HS-27A (cell line): Measurements from ENCODE around the gene CLDN7.

Experiments
- DNase-seq: peaks from one replicate; pipeline ENCODE4 v3.0.0-alpha.2; 2012; ENCODE audit warnings: low read depth, missing footprints

Gene CLDN7

DNA sequence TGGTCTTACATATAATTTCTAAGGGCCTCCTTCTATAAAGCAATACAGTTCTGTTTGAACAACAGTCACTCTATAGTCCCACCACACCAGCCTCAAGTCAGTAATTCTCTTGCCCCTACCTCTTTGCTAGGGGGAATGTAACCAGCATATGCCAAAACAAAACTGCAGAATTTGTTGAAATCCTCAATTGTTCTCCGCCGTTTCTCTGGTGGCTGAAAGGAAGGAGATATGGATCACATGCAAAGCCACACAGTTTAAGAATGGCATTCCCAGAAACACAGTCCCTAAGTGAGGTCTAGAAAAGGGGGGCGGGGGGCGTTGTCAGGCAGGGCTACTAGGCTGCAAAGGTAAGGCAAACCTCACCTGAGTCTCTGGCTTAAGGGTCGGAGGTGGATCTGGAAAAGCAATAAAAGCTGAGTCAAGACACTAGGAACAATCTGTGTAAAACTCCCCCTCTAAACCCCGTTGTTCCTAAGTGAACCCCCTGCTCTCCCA, 25.0 kb downstream of the CLDN7 start:
- no peak for DNase-seq

DNA sequence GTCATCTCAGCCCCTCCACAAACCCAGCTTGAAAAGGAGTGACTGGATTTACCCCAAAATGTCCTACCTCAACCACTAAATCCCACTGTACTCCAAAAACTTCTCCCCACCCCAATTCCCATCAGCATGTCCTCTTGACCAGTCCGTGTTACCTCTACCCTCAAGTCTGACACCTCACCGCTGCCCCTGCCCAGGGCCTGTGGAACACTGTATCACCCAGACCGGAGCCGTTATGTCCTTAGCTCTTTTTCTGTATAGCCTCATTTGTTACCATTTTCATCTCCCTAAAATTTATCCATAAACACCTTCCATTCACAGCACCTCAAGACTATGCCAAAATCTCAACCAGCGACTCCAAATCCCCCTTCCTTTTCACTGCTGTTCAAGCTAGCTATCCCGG, 25.5 kb downstream of the CLDN7 start:
- no peak for DNase-seq

DNA sequence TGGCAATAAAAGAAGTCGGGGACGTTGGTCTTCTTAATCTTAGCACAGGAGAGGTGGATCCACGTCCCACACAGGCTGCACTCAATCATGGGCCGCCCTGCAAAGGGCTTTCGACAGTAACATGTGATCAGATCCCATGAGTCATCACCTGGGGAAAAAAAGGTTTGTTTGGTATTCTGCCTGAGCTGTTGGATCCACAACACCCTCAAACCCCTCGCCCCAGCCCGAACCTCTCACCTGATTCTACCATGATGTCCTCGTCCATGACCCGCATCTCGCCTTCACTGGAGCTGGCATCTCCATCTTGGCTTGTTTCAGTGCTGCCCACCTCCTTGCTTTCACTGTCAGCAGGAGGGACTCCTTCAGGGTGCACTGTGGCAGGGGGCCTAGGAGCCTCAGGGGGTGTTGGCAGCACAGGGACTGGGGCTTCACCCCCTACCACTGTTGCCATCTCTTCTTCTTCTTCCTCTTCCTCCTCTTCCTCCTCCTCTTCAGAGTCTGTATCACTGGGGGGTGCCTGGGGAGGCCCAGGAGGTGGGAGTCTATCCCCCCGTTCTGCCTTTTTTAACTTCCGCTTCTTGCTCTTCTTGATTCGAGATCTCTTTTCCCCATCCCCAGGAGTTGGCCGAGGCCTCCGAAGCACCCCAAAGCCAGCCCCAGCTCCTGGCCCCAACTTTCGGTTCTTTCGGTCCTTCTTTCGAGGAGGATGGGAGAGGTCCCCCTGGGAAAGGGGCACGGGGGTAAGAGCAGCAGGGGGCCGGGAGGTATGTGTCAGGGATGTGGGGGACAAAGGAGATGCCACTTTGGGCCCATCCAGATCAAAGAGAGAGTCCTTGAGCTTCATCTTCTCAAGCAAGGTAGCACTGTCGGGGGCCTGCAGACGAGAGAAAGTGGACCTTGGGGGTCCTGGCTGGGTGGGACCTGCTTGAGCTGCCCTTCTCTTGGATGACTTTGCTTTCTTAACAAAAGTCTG, 26.3 kb downstream of the CLDN7 start:
- DNase-seq = no peak

DNA sequence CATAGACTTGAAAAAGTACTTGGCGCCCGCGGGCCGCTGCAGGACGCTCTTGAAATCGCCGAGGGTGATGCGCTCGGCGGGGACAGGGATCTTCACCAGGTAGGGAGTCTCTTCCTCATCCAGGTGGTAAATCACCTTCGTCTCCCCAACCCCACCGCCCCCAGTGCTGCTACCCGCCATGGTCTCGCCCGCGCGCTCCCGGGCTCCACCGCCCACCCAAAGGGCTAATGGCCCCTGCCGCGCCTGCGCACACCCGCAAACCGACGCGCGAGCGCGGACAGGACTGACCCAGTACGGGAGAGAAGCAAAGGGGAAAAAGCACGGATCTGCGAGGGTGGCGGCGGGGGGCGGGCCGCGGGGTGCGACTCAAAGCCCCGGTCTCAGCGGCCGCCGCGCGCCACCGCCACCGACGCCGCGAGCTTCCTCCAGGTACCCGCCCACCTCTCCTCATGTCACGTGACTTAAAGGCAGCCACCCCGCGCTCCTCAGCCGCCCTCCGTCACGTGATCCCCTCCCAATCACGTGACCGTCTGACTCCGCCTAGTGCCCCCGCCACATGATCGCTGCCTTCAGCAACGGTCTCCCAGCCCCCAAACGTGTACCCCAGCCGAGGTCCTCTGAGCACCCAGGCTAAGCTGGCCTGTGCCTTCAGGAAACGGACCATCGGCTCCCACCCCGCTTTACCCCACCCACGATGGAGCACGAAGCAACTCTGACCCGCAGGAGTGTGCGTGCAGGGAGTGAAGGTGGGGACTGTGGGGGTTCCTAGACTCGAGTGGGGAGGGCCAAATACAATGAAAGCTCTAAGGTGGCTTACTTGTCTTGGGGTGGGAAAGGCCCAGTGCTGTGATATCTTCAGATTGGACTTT, 28.0 kb downstream of the CLDN7 start, which contains the start of gene DVL2:
DVL2 (minus strand) TSS at position 435 of the 869 bp plus-strand sequence; CDS start at position 180, 255 bp downstream.
- no peak for DNase-seq

DNA sequence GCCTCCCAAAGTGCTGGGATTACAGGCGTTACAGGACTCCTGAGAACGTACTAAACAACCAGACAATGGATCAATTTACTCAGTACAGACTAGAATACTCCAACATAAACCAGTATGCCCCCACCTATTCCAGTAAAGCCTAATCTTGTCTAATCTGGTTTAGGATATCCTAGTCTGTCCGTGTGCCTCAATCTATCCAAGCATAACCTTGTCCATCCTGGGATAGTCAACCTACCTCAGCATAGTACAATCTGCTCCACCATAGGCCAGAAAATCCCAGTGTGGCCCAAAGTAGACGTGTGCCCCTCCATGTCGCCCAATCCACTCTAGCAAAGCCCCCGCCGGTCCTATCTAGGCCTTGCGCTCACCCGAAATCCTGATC, 28.6 kb downstream of the CLDN7 start:
- no peak for DNase-seq

DNA sequence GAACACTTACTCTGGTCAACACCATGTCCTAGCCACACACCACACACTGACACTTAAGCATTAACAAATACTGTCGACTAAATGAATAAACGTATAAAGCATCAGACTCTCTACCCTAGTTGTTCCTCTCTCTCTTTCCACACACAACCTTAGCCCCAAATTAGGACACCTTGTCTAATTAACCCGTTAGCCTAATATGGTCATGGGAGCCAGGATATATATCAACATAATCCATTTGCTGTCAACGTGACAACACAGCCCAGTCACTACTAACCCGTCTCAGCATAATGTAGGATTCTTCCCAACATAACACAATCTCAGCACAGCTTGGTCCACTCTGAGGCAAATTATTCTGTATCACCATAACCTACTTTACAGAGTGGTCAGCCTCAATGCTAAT, 30.2 kb downstream of the CLDN7 start:
- DNase-seq = no peak

DNA sequence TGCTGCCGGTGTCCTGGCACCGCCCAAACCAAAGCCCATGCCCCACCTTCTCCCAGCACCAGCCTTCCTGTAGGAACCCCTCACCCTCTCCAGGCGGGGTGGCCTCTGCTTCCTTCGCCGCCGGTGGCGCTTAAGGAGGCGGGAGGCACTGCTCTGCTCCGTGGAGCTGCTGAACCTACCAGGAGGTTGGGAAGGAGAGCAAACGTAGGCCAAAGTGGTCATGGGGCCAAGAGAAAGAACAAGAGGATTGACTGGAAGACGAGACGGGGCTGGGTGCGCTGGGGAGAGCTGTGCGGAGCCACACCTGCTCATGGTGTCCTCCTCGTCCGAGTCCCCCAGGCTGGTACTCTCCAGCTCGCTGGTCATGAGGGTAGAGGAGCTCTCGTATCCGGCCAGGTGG, 32.8 kb downstream of the CLDN7 start:
- no peak for DNase-seq

DNA sequence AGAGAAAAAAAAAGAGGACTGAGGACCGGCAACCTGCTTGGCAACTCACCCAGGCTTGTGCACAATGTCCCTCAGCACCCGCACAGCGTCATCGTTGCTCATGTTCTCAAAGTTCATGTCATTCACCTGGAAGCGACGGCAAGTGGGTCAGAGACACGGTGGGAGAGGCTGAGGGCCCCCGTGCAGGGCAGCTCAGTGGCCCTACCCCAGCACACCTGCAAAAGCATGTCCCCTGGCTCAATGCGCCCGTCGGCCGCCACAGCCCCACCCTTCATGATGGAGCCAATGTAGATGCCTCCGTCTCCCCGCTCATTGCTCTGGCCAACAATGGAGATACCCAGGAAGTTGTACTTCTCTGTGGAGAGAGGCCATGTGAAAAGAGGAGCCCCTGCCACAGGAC, 33.4 kb downstream of the CLDN7 start:
- DNase-seq = no peak

DNA sequence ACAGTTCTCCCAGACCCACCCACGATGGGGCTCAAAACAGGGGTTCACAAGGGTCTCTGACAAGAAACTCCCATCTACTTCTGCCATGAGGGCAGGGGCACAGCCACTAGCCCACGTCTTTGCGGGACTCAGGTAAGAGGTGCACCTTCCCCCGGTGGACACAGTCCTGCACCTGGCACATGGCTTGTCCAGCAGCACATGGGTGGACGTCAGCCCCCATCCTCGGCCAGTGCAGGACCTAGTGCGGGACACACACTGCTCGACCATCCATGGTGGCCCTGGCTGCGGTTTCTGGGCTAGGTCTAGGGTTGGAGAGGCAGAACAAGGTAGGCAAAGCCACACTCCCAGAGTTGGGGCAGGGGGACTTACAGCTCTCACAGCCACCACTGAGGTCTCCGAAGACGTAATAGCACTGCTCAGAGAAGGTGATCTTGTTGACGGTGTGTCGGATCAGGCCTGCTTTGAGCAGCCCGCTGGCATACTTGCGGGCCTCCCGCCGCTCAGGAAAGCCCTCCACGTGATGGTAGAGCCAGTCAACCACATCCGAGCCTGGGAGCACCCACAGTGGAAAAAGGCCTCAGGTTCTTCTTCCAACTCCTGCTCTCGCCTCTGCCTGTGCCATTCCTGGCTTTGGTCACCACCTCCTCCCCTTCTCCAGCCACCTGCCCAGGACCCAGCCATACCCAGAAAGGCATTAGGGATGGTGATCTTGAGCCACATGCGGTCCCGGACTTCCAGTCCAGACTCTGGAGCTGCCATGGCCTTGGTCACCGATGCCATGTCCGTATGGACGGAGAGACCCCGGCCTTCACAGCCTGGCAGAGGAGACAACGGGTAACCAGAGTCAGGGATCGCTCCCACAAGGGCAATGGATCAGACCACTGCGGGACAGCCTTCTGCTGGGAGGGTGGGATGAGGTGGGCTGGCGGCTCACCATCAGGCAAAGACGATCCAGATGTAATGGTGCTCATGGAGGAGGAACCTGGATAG, 35.3 kb downstream of the CLDN7 start:
- no peak for DNase-seq

DNA sequence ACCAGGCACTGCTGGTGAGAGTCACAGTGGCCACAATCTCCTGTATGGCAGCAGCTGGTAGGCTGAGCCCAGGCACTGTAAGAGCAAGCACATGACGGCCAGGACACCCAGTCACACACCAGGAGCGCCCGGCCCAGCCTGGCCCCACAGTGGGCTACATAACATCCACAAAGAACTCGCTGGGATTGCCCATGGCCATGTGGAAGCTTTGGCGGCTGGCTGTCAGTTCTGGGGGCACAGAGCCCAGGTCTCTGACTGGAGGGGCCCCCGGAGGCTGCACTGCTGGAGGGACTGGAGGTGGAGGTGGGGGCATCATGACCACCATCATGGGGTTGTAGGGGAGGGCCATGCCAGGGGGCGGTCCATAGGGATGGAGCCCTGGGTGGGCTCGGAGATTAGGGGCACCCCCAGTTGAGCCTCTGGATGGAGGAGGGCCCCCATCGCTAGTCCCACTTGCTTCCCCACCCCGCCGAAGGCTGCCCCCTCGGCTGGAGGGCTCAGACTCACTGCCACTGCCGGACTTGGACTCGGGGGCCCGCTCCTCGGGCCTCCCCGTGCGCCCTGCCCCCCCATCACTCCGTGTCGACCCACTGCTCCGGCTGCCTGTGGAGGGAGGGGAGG, 36.5 kb downstream of the CLDN7 start:
- no peak for DNase-seq

DNA sequence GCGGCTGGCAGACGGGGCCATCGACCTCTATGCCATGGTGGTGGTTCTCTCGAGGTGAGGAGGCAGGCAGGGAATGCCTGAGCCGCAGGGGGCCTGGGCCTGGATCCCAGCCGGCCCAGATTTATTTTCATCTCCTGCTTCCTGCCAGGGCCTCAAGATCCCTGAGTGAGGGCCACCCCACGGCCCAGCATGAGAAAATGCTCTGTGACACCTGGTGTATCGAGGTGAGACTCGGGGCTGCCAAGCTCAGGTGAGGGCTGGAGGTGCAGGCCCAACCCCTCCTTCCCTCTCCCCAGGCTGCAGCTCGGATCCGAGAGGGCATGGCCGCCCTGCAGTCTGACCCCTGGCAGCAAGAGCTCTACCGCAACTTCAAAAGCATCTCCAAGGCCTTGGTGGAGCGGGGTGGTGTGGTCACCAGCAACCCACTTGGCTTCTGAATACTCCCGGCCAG, 37.6 kb downstream of the CLDN7 start:
- DNase-seq = no peak

DNA sequence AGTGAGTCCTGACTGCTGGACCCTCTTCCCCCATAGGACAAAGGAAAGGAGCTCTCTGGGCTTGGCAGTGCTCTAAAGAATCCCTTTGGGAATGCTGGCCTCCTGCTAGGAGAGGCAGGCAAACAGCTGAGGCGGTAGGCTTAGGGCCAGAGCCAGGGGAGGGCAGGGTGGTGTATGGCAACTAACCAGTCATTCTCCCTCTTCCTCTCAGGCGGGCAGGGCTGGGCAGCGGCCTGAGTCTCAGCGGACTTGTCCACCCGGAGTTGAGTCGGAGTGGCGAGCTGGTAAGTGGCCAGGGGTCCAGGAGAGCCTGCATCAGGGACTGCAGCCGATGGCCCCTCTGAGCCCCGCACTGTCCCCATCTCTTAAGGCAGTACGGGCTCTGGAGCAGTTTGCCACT, 38.2 kb downstream of the CLDN7 start:
- DNase-seq = no peak

DNA sequence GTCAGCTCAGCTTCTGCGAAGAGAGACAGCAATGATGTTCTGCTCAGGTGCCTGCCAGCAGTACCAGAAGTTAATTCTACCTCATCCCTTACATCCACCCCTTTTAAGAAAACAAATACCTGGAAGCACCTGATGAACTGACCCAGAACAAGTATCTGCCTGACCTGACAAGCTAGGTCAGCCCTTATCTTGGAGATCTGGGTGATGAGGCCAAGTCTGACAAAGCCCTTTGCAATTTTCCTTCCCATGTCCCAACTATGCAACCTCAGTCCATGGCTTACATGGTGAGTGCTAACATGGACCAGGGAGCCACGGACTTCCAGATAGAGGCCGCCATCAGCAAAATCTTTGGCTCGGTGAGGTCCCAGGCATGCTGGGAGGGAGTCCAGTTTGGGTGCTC, 38.9 kb downstream of the CLDN7 start:
- no peak for DNase-seq

DNA sequence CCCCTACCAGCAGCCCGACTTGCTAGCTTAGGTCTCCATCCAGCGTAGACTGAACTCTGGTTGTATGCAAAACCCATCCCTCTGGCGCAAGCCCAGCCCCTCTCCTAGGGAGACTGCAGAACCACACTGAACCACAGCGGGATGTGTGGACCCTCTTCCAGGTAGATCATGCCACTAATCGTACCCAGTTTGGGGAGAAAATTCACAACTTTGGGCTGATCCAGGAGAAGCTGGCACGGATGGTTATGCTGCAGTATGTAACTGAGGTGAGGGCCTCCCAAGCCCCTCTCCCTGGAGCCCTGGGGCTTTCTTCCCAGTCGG, 39.3 kb downstream of the CLDN7 start:
- no peak for DNase-seq

DNA sequence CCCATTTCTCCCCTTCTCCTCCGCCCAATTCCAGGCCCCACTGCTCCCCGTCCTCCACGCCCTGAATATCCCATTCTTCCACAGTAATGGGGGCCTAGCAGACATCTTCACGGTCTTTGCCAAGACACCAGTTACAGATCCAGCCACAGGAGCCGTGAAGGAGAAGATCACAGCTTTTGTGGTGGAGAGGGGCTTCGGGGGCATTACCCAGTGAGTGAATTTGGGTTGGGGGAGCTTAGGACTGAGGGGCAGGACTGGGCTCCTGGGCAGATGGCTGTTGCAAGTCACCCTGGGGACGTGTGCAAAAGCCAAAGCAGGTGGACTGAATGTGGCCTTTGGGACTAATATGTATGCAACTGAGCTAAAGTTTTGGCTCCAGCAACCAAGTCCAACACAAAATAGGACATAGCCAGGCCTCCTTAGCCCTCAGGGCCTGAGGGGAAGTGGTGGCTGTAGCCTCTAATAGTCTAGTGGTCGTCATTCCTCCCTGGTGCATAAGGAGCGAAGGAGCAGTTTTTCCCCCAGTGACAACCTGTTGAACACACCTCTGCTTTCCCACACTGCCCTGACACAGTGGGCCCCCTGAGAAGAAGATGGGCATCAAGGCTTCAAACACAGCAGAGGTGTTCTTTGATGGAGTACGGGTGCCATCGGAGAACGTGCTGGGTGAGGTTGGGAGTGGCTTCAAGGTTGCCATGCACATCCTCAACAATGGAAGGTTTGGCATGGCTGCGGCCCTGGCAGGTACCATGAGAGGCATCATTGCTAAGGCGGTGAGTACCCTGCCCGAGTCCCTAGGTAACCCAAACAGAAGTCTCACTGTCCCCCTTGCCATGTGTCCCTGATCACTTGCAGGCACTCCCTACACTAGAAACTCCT, 39.9 kb downstream of the CLDN7 start:
- DNase-seq = no peak

DNA sequence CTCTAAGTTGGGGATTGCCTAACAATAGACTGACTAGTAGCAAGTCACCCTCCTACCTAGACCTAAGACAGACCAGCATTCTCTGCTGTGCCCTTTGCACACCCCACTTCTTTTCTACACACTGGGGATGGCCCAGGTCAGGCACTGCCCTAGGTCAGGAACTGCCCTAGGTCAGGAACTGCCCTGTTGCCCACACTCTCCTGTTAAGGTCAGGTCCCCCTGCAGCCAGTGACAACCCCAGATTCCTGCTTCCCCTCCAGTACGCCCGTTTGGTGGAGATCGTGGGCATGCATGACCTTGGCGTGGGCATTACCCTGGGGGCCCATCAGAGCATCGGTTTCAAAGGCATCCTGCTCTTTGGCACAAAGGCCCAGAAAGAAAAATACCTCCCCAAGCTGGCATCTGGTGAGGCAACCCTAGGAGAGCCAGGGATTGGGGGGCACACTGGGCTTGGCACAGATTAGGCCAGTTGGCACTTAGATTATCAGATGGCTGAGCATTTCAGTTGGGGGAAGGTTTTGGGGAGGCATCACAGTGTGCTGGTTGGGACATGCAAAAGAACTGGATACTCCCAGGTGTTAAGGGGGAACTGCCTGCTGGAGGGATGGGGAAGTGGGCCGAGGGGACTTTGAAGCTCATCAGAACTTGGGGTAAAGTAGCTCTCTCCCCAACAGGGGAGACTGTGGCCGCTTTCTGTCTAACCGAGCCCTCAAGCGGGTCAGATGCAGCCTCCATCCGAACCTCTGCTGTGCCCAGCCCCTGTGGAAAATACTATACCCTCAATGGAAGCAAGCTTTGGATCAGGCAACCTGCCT, 40.8 kb downstream of the CLDN7 start:
- no peak for DNase-seq

DNA sequence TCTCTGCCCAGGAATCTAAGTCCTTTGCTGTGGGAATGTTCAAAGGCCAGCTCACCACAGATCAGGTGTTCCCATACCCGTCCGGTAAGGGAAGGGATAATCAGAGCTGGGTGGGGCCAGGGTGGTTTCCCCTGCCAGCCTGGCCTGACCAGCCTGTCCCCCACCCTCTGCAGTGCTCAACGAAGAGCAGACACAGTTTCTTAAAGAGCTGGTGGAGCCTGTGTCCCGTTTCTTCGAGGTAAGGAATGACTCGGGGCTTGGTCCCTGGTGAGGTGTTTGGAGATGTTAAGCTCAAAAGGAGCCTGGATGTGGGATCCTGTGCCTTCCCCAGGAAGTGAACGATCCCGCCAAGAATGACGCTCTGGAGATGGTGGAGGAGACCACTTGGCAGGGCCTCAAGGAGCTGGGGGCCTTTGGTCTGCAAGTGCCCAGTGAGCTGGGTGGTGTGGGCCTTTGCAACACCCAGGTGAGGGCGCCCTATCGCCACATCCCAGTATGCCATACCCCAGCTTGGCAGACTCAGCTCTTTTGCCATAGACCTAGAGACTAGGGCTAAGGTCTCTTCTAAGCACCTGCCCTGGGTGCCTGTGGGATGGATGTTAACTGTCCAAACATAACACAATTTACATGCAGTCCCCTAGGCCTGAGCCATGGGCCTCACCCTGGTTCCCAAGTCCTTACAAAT, 41.5 kb downstream of the CLDN7 start:
- no peak for DNase-seq

DNA sequence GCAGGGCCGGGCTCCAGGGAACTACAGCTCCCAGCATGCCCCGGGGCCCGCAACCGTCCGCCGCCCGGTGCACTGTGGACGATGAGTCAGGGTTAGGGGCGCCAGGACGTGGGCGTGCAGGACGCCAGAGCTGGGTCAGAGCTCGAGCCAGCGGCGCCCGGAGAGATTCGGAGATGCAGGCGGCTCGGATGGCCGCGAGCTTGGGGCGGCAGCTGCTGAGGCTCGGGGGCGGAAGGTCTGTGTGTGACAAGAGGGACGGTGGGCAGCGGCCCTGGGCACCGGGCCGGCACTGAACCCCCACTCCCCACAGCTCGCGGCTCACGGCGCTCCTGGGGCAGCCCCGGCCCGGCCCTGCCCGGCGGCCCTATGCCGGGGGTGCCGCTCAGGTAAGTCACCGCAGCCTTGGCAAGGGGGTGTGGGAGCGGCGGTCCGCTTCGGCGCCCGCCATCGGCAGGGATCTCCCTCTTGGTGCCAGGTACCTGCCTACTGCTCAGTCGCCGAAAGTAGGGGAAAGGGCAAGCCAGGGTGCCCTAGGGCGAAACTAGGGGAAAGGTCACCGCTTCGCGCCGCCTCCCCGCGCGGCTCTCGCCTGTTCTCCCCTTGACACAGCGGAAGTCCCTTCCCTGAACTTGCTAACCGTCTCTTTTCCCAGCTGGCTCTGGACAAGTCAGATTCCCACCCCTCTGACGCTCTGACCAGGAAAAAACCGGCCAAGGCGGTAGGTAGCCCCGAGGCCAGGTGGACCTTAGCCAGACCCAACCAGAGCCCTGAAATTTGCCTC, 42.3 kb downstream of the CLDN7 start, which contains the start of the genes ACADVL and DLG4:
ACADVL (plus strand) TSS at position 127 of the 781 bp plus-strand sequence; CDS start at position 174, 47 bp downstream.
DLG4 (minus strand) TSS at position 25 of the 781 bp plus-strand sequence.
- no peak for DNase-seq
